ENCODE results near the gene MLXIPL. TPM values are rescaled to one million over a fixed set of nuclear protein-coding genes. Genes with fewer than 3 reads are reported as not detected.

Gene MLXIPL
- total and polyA plus RNA-seq, 2 of the 8 experiments (the other 6 are each of a cell fraction or from before 2014, with no cell fraction given) = 9.4 to 10.6 TPM

DNA sequence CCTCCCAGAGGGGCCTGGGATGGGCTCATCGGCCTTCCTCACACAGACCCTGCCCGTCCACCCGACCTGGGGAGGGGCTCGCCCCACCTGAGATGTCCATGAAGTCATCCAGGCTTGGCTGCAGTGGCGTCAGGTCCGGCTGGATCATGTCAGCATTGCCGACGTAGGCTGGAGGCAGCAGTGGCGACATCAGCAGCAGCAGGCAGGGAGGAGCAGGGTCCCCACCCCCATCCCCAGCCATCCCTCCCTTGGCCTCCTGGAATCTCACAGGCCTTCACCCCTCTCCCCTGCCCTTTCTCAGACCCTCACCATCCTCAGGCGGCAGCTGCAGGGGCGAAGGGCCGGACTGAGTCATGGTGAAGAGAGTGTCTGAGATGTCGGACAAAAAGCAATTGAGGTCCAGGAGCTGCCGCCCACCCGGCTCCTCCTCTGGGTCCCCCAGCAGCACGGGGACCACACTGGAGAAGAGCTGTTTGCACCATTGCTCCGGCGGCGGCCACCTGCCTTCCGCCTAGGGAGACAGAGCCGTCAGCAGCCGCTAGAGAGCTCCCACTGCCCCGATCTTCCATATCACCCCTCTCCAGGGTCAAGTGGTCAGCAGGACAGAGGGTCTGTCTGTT lies 18.6 kb downstream of the MLXIPL start:
- no peak overlapping the region for H4K5ac ChIP-seq (ENCODE audit: insufficient read length, low read depth, low read length)
- no peak overlapping the region for H2BK5ac ChIP-seq (ENCODE audit: low read depth, low read length)
- H3K9ac ChIP-seq (replicated peaks in 1 of 4; ENCODE audit: extremely low read depth in 1 of 4, low read depth in 3 of 4, low read length in 3 of 4) = no peak overlapping the region
- H4K91ac ChIP-seq (replicated peaks; ENCODE audit: insufficient read length, low read length) = no peak overlapping the region
- H3K36me3 ChIP-seq (ENCODE audit: control insufficient read depth in 2 of 4, insufficient read depth in 4 of 4, low read length in 3 of 4) = no peaks in the 10 kb centered on the region
- H3K4me3 ChIP-seq (ENCODE audit: extremely low read depth in 1 of 4, insufficient read depth in 2 of 4, low read depth in 3 of 4, low read length in 4 of 4) = no peak overlapping the region
- DNase-seq (ENCODE audit: low read depth in 1 of 2, low spot score in 2 of 2) (no peak), FAIRE-seq (no peak)
- ChIA-PET CTCF (ENCODE audit: partially characterized antibody) (interaction anchor here (0.8 to 17.4 kb wide), 19 partner anchors 8 to 255 kb away, joined by 3 to 136 read pairs (median 21); partner anchors contain the start of genes ABHD11 and VPS37D), POLR2A (ENCODE audit: partially characterized antibody) (interaction anchor here (1.2 to 2.3 kb wide), 4 partner anchors 10 to 129 kb away, joined by 3 to 7 read pairs (median 4); no protein-coding TSS in a partner anchor)
- no peaks in the 10 kb centered on the region for H3K9me3 ChIP-seq (ENCODE audit: insufficient read depth in 2 of 2, low read depth in 1 of 2, low read length in 1 of 2)
- H3K23ac ChIP-seq (ENCODE audit: insufficient read length) = no peak overlapping the region
- H3K27ac ChIP-seq (ENCODE audit: low read depth, low read length) = no peak overlapping the region
- no peak overlapping the region for H3K56ac ChIP-seq (replicated peaks; ENCODE audit: insufficient read length, low read depth, low read length)
- no peak overlapping the region for H3K18ac ChIP-seq (ENCODE audit: extremely low read depth, low read length)
- H3K79me1 ChIP-seq (ENCODE audit: low read depth, low read length) = no peaks in the 10 kb centered on the region
- no peak overlapping the region for H4K8ac ChIP-seq (ENCODE audit: extremely low read depth, insufficient read depth, low read length)
- no peak overlapping the region for H2AFZ ChIP-seq (ENCODE audit: low read length)
- peaks cover 0 to 7% (median 4%) of the 10 kb centered on the region in 4 experiments; a peak in 6 of 7 replicates for H3K4me1 ChIP-seq (replicated peaks in 1 of 4; ENCODE audit: control insufficient read depth in 3 of 4, insufficient read depth in 4 of 4, low read length in 3 of 4)
- no peak overlapping the region for H2BK12ac ChIP-seq (ENCODE audit: low read depth, low read length)
- no peak overlapping the region for H3K4me2 ChIP-seq (ENCODE audit: insufficient read depth in 1 of 2, low read depth in 2 of 2, low read length in 2 of 2)
- H3K79me2 ChIP-seq (ENCODE audit: control insufficient read depth in 1 of 2, insufficient read depth in 2 of 2, low read length in 2 of 2) = no peaks in the 10 kb centered on the region
- no peak overlapping the region for H3K14ac ChIP-seq (ENCODE audit: insufficient read length)
- H4K20me1 ChIP-seq (replicated peaks in 1 of 2; ENCODE audit: control insufficient read depth in 1 of 2, insufficient read depth in 2 of 2, low read length in 2 of 2) = peaks cover 0 to 9% of the 10 kb centered on the region in 2 experiments
- H2BK20ac ChIP-seq (ENCODE audit: low read length) = no peak overlapping the region
- no peak overlapping the region for H2BK120ac ChIP-seq (replicated peaks; ENCODE audit: low read depth, low read length)
- H3K4ac ChIP-seq (replicated peaks; ENCODE audit: insufficient read length, low read depth, low read length) = no peak overlapping the region
- H2AK5ac ChIP-seq (ENCODE audit: low read depth, low read length) = no peak overlapping the region
- no peaks in the 10 kb centered on the region; the same call in 1 of the 2 replicates for H3K23me2 ChIP-seq (ENCODE audit: low read depth, low read length)
- H2BK15ac ChIP-seq (ENCODE audit: low read length) = no peak overlapping the region
- no peaks in the 10 kb centered on the region; a peak in 1 of 7 replicates for H3K27me3 ChIP-seq (replicated peaks in 1 of 4; ENCODE audit: control insufficient read depth in 3 of 4, extremely low read depth in 1 of 4, insufficient read depth in 3 of 4, low read length in 3 of 4)
- 92% methylated on average over 23 of the region's 23 CpGs; no CpG with 5 or more reads in 1 of the 2 experiments for WGBS, 2 experiments (ENCODE audit: extremely low coverage in 1 of 2, insufficient coverage in 1 of 2, insufficient read length in 1 of 2, insufficient replicate concordance in 2 of 2, low coverage in 1 of 2, low lambda C conversion rate in 2 of 2, missing lambda C conversion rate in 1 of 2)
- no peak for TF ChIP-seq SAP30 (IDR thresholded peaks at IDR 0.05; ENCODE audit: insufficient read depth, insufficient replicate concordance, low read length)
